CD4-positive, alpha-beta T cell treated with Interleukin-2 at 100 ng/mL for 4 hours (primary cell): Measurements from ENCODE around the gene EPHA4.

ENCODE experiments used
- DNase-seq: peaks from one replicate; pipeline ENCODE4 v3.0.0-alpha.2; 2020; ENCODE audit warnings: low spot score

The EPHA4 gene

GRCh38 chr2:221504905-221505304 is 67.2 kb downstream of the EPHA4 start:
- no peak for DNase-seq

GRCh38 chr2:221503965-221504364 is 68.1 kb downstream of the EPHA4 start:
- no peak for DNase-seq

- DNase-seq, result no peak
Observed at GRCh38 chr2:221502270-221503010, 69.7 kb downstream of the EPHA4 start.

- no peak for DNase-seq
Observed at GRCh38 chr2:221501883-221502269, 70.2 kb downstream of the EPHA4 start.

GRCh38 chr2:221501210-221501882 is 70.8 kb downstream of the EPHA4 start:
- DNase-seq, result no peak

- DNase-seq, result no peak
Observed at GRCh38 chr2:221500501-221501209, 71.4 kb downstream of the EPHA4 start.

GRCh38 chr2:221495731-221496130 is 76.4 kb downstream of the EPHA4 start:
- DNase-seq, result no peak

- DNase-seq, result no peak
Observed at GRCh38 chr2:221494556-221494955, 77.5 kb downstream of the EPHA4 start.

- DNase-seq, result no peak
Observed at GRCh38 chr2:221493391-221493790, 78.7 kb downstream of the EPHA4 start.

GRCh38 chr2:221492636-221493035 is 79.5 kb downstream of the EPHA4 start:
- no peak for DNase-seq

GRCh38 chr2:221490506-221491060 is 81.5 kb downstream of the EPHA4 start:
- no peak for DNase-seq

GRCh38 chr2:221488136-221488807 is 83.8 kb downstream of the EPHA4 start:
- DNase-seq, result no peak

- no peak for DNase-seq
Observed at GRCh38 chr2:221486106-221486505, 86.0 kb downstream of the EPHA4 start.

- no peak for DNase-seq
Observed at GRCh38 chr2:221485503-221485870, 86.6 kb downstream of the EPHA4 start.

GRCh38 chr2:221484761-221485502 is 87.2 kb downstream of the EPHA4 start:
- no peak for DNase-seq

GRCh38 chr2:221482666-221483455 is 89.2 kb downstream of the EPHA4 start:
- no peak for DNase-seq

GRCh38 chr2:221480821-221481220 is 91.3 kb downstream of the EPHA4 start:
- DNase-seq, result no peak

GRCh38 chr2:221480163-221480562 is 91.9 kb downstream of the EPHA4 start:
- DNase-seq, result no peak

GRCh38 chr2:221478485-221478863 is 93.6 kb downstream of the EPHA4 start:
- DNase-seq, result no peak

- no peak for DNase-seq
Observed at GRCh38 chr2:221477714-221478484, 94.2 kb downstream of the EPHA4 start.
